ENCODE data around the gene TOP3B. TPM values are rescaled to one million over a fixed set of nuclear protein-coding genes. Genes with fewer than 3 reads are reported as not detected.

TOP3B gene
- total RNA-seq, 6 experiments from 2014 or later = 13.5 to 20.4 (median 15.6) TPM

- peak in 1 of 3 donors; percentile 20 for DNase-seq
- Histone ChIP-seq H3K27ac (no peak overlapping the region), H3K36me3 (peaks cover 0 to 24% (median 9%) of the 10 kb centered on the region in 4 donors), H3K9me3 (no peaks in the 10 kb centered on the region), H3K4me1 (peaks cover 0 to 10% (median 2%) of the 10 kb centered on the region in 4 donors), H3K27me3 (no peaks in the 10 kb centered on the region), H3K4me3 (no peak overlapping the region)
- WGBS (ENCODE audit: insufficient coverage, low coverage, low lambda C conversion rate, missing lambda C conversion rate) = no CpG with 5 or more reads among the region's 1 CpG
- TF ChIP-seq POLR2A (IDR thresholded peaks at IDR 0.05) (no peak), CTCF (IDR thresholded peaks at IDR 0.05) (no peak)
- intact Hi-C loops (cut with DNase I) = no loop called here
- ATAC-seq = no peak
Measured at GRCh38 chr22:21977814-21978213, 4.8 kb downstream of the TOP3B start.

GRCh38 chr22:21975854-21976345 is 6.7 kb downstream of the TOP3B start:
- H3K9me3 ChIP-seq = no peaks in the 10 kb centered on the region
- no CpG with 5 or more reads among the region's 5 CpGs for WGBS (ENCODE audit: insufficient coverage, low coverage, low lambda C conversion rate, missing lambda C conversion rate)
- peaks cover 0 to 41% (median 17%) of the 10 kb centered on the region in 4 donors for H3K36me3 ChIP-seq
- ATAC-seq = no peak
- intact Hi-C loops (cut with DNase I) = no loop called here
- H3K27me3 ChIP-seq = no peaks in the 10 kb centered on the region
- H3K27ac ChIP-seq = no peak overlapping the region
- no peak overlapping the region for H3K4me3 ChIP-seq
- DNase-seq = no peak
- no peaks in the 10 kb centered on the region for H3K4me1 ChIP-seq
- TF ChIP-seq POLR2A (IDR thresholded peaks at IDR 0.05) = no peak
- TF ChIP-seq CTCF (IDR thresholded peaks at IDR 0.05) = no peak

- intact Hi-C loops (cut with DNase I) = no loop called here
- WGBS (ENCODE audit: insufficient coverage, low coverage, low lambda C conversion rate, missing lambda C conversion rate) = 82% methylated on average over 3 of the region's 5 CpGs
- TF ChIP-seq POLR2A (IDR thresholded peaks at IDR 0.05) = no peak
- TF ChIP-seq CTCF (IDR thresholded peaks at IDR 0.05) = no peak
- DNase-seq (no peak), ATAC-seq (no peak)
- Histone ChIP-seq H3K27ac (no peak overlapping the region), H3K4me1 (no peaks in the 10 kb centered on the region), H3K27me3 (no peaks in the 10 kb centered on the region), H3K9me3 (no peaks in the 10 kb centered on the region), H3K36me3 (peaks cover 0 to 47% (median 19%) of the 10 kb centered on the region in 4 donors), H3K4me3 (no peak overlapping the region)
Measured at GRCh38 chr22:21975273-21975672, 7.3 kb downstream of the TOP3B start.

GRCh38 chr22:21974058-21974649 is 8.4 kb downstream of the TOP3B start:
- Histone ChIP-seq H3K4me1 (no peaks in the 10 kb centered on the region), H3K27ac (no peak overlapping the region), H3K9me3 (no peaks in the 10 kb centered on the region), H3K4me3 (no peak overlapping the region), H3K27me3 (no peaks in the 10 kb centered on the region), H3K36me3 (peaks cover 0 to 58% (median 23%) of the 10 kb centered on the region in 4 donors)
- no peak for TF ChIP-seq POLR2A (IDR thresholded peaks at IDR 0.05)
- no peak for TF ChIP-seq CTCF (IDR thresholded peaks at IDR 0.05)
- WGBS (ENCODE audit: insufficient coverage, low coverage, low lambda C conversion rate, missing lambda C conversion rate) = no CpG with 5 or more reads among the region's 12 CpGs
- DNase-seq = no peak
- intact Hi-C loops (cut with DNase I) = no loop called here
- no peak for ATAC-seq

Measured in right lobe of liver (tissue), 6 donors.